ENCODE data around the gene MDM4.

The MDM4 gene

GRCh38 chr1:204581759-204582158 lies 65.6 kb downstream of the MDM4 start:
- DNase-seq = no peak

- DNase-seq = no peak
These were observed 67.9 kb downstream of the MDM4 start for GRCh38 chr1:204583909-204584632.

GRCh38 chr1:204584699-204585372 lies 68.6 kb downstream of the MDM4 start:
- DNase-seq = no peak

- DNase-seq = no peak
These were observed 71.4 kb downstream of the MDM4 start for GRCh38 chr1:204587621-204588020.

GRCh38 chr1:204588826-204589225 lies 72.6 kb downstream of the MDM4 start:
- DNase-seq = no peak

GRCh38 chr1:204589409-204590038 lies 73.3 kb downstream of the MDM4 start:
- no peak for DNase-seq

- no peak for DNase-seq
These were observed 75.4 kb downstream of the MDM4 start for GRCh38 chr1:204591473-204592090.

GRCh38 chr1:204592246-204592948 lies 76.2 kb downstream of the MDM4 start:
- DNase-seq = no peak

GRCh38 chr1:204598319-204598969 lies 82.2 kb downstream of the MDM4 start:
- no peak for DNase-seq

GRCh38 chr1:204599098-204599497 lies 82.9 kb downstream of the MDM4 start:
- no peak for DNase-seq

GRCh38 chr1:204599596-204599995 lies 83.4 kb downstream of the MDM4 start:
- DNase-seq = no peak

GRCh38 chr1:204600203-204600602 lies 84.0 kb downstream of the MDM4 start:
- DNase-seq = no peak

- no peak for DNase-seq
These were observed 84.8 kb downstream of the MDM4 start for GRCh38 chr1:204600968-204601367.

GRCh38 chr1:204602111-204602579 lies 85.9 kb downstream of the MDM4 start:
- DNase-seq = no peak

GRCh38 chr1:204602871-204603542 lies 86.8 kb downstream of the MDM4 start:
- no peak for DNase-seq

GRCh38 chr1:204605791-204606190 lies 89.6 kb downstream of the MDM4 start:
- no peak for DNase-seq
